T-cell (primary cell): Measurements from ENCODE around the gene ASPG. TPM values are rescaled to one million over a fixed set of nuclear protein-coding genes. Genes with fewer than 3 reads are reported as not detected.

ENCODE experiments used
- ATAC-seq, 4 experiments: fragments of 200-7000 bp in 3 of 4; fragments of 150-1000 bp in 1 of 4; cut with Tn5 transposase; replicated peaks in 1 of 4; 1 replicate in 3 of 4; 2 replicates in 1 of 4; pipeline ENCODE4 v1.10.0; 2021; ENCODE audit warnings: moderate library complexity in 3 of 4, mild to moderate bottlenecking in 2 of 4, moderate number of reproducible peaks in 1 of 4
- CTCF ChIA-PET, 2 donors: fragments of 300-600 bp; sonication (Branson Sonifier 250); formaldehyde crosslinking; loops; one replicate each; lab custom pipeline; 2022; ENCODE audit warnings: antibody characterized with exemption in 2 of 2; lab: Charles Lee
- POLR2A ChIA-PET, 2 donors: fragments of 300-600 bp; sonication (Branson Sonifier 250); formaldehyde crosslinking; loops; one replicate each; lab custom pipeline; 2022; ENCODE audit warnings: antibody characterized with exemption in 2 of 2; lab: Charles Lee
- DNase-seq, 35 experiments: peaks; one replicate each; pipeline versions ENCODE4 v3.0.0 to v3.0.0-alpha.2; 2013 to 2023
- H3K27ac ChIP-seq: one replicate; pipeline ENCODE4 v1.5.1; 2013; ENCODE audit warnings: low read length
- H3K27me3 ChIP-seq, 2 experiments: replicated peaks in 1 of 2; 1 replicate in 1 of 2; 2 replicates in 1 of 2; pipeline versions ENCODE4 v1.6.1 to v1.7.0; 2013; ENCODE audit warnings: low read length in 1 of 2, mixed read lengths in 1 of 2; ENCODE audit not compliant: control insufficient read depth in 2 of 2, insufficient read depth in 2 of 2; ENCODE audit errors: extremely low read depth in 1 of 2
- H3K36me3 ChIP-seq, 2 donors: 1 replicate in 1 of 2; 2 replicates in 1 of 2; pipeline versions ENCODE4 v1.6.1 to v1.7.0; 2013; ENCODE audit warnings: low read length in 1 of 2; ENCODE audit not compliant: control insufficient read depth in 2 of 2, insufficient read depth in 1 of 2; ENCODE audit errors: extremely low read depth in 1 of 2
- H3K4me1 ChIP-seq, 2 experiments: 1 replicate in 1 of 2; 2 replicates in 1 of 2; pipeline versions ENCODE4 v1.6.1 to v1.7.0; 2013; ENCODE audit warnings: low read length in 2 of 2, mixed read lengths in 1 of 2; ENCODE audit not compliant: insufficient read depth in 2 of 2, control insufficient read depth in 1 of 2; ENCODE audit errors: extremely low read depth in 1 of 2
- H3K4me3 ChIP-seq, 2 donors: 1 replicate in 1 of 2; 2 replicates in 1 of 2; pipeline versions ENCODE4 v1.5.1 to v1.7.0; 2013; ENCODE audit warnings: mild to moderate bottlenecking in 2 of 2, low read length in 1 of 2, moderate library complexity in 1 of 2; ENCODE audit not compliant: control insufficient read depth in 1 of 2; ENCODE audit errors: extremely low read depth in 1 of 2
- H3K9me3 ChIP-seq: 2 replicates; pipeline ENCODE4 v1.7.0; 2013
- H3K27ac Mint-ChIP-seq, 2 donors: one replicate each; pipeline ENCODE4 v1.8.0; 2020 to 2021; ENCODE audit warnings: mild to moderate bottlenecking in 2 of 2, mixed read lengths in 2 of 2
- H3K27me3 Mint-ChIP-seq, 2 donors: one replicate each; pipeline ENCODE4 v1.8.0; 2021 to 2022; ENCODE audit warnings: mixed read lengths in 2 of 2
- H3K36me3 Mint-ChIP-seq: one replicate; pipeline ENCODE4 v1.8.0; 2021; ENCODE audit warnings: mixed read lengths
- H3K4me1 Mint-ChIP-seq, 3 donors: one replicate each; pipeline ENCODE4 v1.8.0; 2020 to 2022; ENCODE audit warnings: mixed read lengths in 3 of 3, mild to moderate bottlenecking in 1 of 3
- H3K4me3 Mint-ChIP-seq, 3 donors: one replicate each; pipeline ENCODE4 v1.8.0; 2020 to 2022; ENCODE audit warnings: mild to moderate bottlenecking in 3 of 3, mixed read lengths in 3 of 3, moderate library complexity in 3 of 3
- H3K9me3 Mint-ChIP-seq, 3 donors: one replicate each; pipeline ENCODE4 v1.8.0; 2020 to 2022; ENCODE audit warnings: mixed read lengths in 3 of 3
- whole genome bisulfite sequencing: methylation state at CpG from one replicate; pipeline ENCODE4 v1.1.5; 2013; ENCODE audit warnings: missing lambda C conversion rate; ENCODE audit not compliant: insufficient coverage; 5-methylcytosine and 5-hydroxymethylcytosine counted together
- total RNA-seq, 35 experiments: library from RNA in 6 of 35; stranded (reverse) in 6 of 35; fragments of 120-200 nt in 1 of 35; gene quantifications; one replicate each; pipeline versions ENCODE4 v1.2.1 to v1.2.4 and lab custom pipeline; 2013 to 2026

The ASPG gene
- total RNA-seq, 5 donors from 2014 or later (not counting 1 experiment from before 2014, with no cell fraction given), result 0.26 to 0.57 (median 0.38) TPM; not detected in 2

DNA sequence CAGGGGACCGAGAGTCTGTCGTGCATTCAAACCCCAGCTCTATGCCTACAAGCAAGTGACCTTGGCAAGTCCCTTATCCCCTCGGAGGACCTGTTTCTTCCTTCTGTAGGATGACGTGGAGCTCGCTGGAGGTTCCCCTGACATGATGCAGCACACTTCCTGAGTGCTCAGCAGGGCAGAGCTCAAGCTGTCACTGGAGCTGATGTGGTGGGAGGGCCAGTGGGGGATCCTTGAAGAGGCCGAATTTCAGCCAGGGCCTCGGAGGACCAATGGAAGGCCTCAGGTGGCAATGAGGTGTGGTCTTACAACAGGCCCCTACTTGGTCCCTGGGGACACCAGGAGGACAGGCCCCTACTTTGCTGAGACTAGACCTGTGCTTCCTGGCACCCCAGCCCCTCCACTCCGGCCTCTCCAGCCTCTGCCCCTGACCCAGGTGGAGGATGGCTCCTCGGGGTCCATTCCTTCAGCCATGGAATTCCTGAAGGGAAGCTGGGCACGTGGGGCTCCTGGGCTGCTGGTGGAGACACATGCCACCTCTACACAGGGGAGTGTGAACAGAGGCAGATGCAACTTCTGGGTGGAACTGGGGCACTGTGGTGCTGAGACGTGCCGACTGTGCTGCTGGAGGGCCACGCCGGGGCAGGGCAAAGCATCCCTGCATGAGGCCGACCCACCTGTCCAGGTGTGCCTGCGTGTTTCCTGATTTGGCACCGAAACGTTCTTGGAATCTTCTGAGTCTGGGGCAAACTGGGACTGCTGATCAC lies 34.2 kb downstream of the ASPG start:
- ATAC-seq (peak in 1 of 4 experiments; percentile 18), DNase-seq (no peak)
- Histone ChIP-seq H3K9me3 (no peaks in the 10 kb centered on the region), H3K27me3 (peaks cover 0 to 63% of the 10 kb centered on the region in 2 experiments), H3K27ac (no peak overlapping the region), H3K4me1 (peaks cover 0 to 7% of the 10 kb centered on the region in 2 experiments), H3K36me3 (no peaks in the 10 kb centered on the region), H3K4me3 (no peak overlapping the region)
- ChIA-PET POLR2A (no interaction called here), CTCF (no interaction called here)
- Mint-ChIP-seq H3K27ac (no peak overlapping the region), H3K4me1 (no peaks in the 10 kb centered on the region), H3K9me3 (peaks cover 5 to 8% (median 6%) of the 10 kb centered on the region in 3 donors), H3K27me3 (peaks cover 22 to 61% of the 10 kb centered on the region in 2 donors), H3K4me3 (peak overlapping the region in 1 of 3 donors; percentile 19), H3K36me3 (no peaks in the 10 kb centered on the region)
- 70% methylated on average over 15 of the region's 18 CpGs for WGBS

DNA sequence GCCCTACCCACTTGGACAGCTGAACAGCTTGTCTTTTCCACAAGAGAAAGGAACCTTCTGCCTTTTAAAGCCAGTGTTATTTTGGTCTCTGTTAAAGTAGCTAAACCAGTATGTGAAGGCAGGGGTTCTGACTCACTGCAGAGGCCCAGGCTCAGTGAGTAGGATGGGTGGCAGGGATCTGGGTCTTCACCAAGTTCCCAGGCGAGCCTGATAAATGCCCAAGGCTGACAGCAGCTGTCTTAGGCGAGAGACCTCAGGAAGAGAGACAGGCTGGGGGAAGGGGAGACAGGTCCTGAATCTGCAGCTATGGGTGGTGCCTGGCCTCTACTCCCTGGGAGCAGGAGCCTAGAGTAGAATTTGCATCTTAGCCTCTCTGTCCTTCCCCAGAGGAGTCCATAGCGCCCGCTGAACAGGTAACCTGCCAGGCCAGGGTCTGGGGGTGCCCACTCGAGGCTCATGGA lies 34.8 kb downstream of the ASPG start:
- Mint-ChIP-seq H3K36me3 (no peaks in the 10 kb centered on the region), H3K9me3 (peaks cover 9 to 12% (median 9%) of the 10 kb centered on the region in 3 donors), H3K27me3 (peaks cover 26 to 59% of the 10 kb centered on the region in 2 donors), H3K27ac (no peak overlapping the region), H3K4me3 (no peak overlapping the region), H3K4me1 (no peaks in the 10 kb centered on the region)
- ATAC-seq, result no peak
- Histone ChIP-seq H3K9me3 (no peaks in the 10 kb centered on the region), H3K4me3 (no peak overlapping the region), H3K27me3 (peaks cover 0 to 58% of the 10 kb centered on the region in 2 experiments), H3K27ac (no peak overlapping the region), H3K4me1 (peaks cover 0 to 7% of the 10 kb centered on the region in 2 experiments), H3K36me3 (no peaks in the 10 kb centered on the region)
- 48% methylated on average over 2 of the region's 5 CpGs for WGBS
- ChIA-PET CTCF (no interaction called here), POLR2A (no interaction called here)
- no peak for DNase-seq

DNA sequence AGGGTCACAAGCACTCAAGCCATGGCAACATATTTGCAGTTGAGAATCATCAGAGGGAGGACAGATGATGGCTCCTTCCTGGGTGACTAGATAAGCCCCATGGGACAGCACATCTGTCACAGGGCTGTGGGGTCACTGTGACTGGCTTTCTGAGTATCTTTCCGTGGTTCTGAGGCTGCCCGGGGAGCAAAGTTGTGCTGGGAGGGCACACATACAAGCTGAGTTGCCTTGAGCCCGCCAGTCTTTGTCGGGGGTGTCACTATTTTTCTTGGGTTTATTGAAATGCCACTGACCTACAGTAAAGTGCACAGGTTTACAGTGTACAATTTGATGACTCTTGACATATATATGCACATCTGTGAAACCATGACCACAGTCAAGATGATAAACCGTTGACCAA lies 35.6 kb downstream of the ASPG start:
- H3K4me3 Mint-ChIP-seq, result no peak overlapping the region
- ATAC-seq (no peak), DNase-seq (no peak)
- Histone ChIP-seq H3K4me1 (peaks cover 0 to 5% of the 10 kb centered on the region in 2 experiments), H3K9me3 (no peaks in the 10 kb centered on the region), H3K27me3 (peaks cover 0 to 50% of the 10 kb centered on the region in 2 experiments), H3K27ac (no peak overlapping the region), H3K36me3 (no peaks in the 10 kb centered on the region), H3K4me3 (no peak overlapping the region)
- peaks cover 21 to 53% of the 10 kb centered on the region in 2 donors for H3K27me3 Mint-ChIP-seq
- CTCF ChIA-PET, result no interaction called here
- 68% methylated on average over 4 of the region's 5 CpGs for WGBS
- no peak overlapping the region for H3K27ac Mint-ChIP-seq
- peaks cover 9 to 14% (median 12%) of the 10 kb centered on the region in 3 donors for H3K9me3 Mint-ChIP-seq
- no peaks in the 10 kb centered on the region for H3K36me3 Mint-ChIP-seq
- no peaks in the 10 kb centered on the region for H3K4me1 Mint-ChIP-seq
- POLR2A ChIA-PET, result no interaction called here

DNA sequence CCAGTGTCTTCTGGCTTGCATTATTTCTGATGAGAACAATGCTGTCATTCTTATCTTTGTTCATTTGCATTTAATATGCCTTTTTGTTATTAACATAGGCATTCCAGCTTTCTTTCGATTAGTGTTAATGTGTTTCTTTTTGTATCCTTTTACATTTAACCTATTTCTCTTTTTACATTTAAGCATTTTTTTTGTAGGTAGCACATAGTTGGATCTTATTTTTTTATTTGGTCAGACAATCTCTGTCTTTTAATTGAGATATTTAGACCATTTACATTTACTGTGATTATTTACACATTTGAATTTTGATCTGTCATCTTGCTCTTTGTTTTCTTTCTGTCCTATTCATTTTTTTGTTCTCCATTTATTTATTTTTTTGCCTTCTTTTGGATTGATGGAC lies 38.4 kb downstream of the ASPG start:
- ChIA-PET CTCF (interaction anchor here in 1 of 2 donors (0.5 kb wide), 1 partner anchor 1821 kb away, joined by 7 read pairs; no protein-coding TSS in a partner anchor), POLR2A (no interaction called here)
- peaks cover 28 to 54% of the 10 kb centered on the region in 2 donors for H3K27me3 Mint-ChIP-seq
- DNase-seq (no peak), ATAC-seq (no peak)
- Histone ChIP-seq H3K27ac (no peak overlapping the region), H3K9me3 (no peaks in the 10 kb centered on the region), H3K27me3 (peaks cover 0 to 36% of the 10 kb centered on the region in 2 experiments), H3K4me3 (no peak overlapping the region), H3K36me3 (no peaks in the 10 kb centered on the region), H3K4me1 (no peaks in the 10 kb centered on the region)
- no peak overlapping the region for H3K4me3 Mint-ChIP-seq
- H3K36me3 Mint-ChIP-seq, result no peaks in the 10 kb centered on the region
- no peak overlapping the region for H3K27ac Mint-ChIP-seq
- peaks cover 17 to 25% (median 20%) of the 10 kb centered on the region in 3 donors for H3K9me3 Mint-ChIP-seq
- no CpG with 5 or more reads among the region's 1 CpG for WGBS
- no peaks in the 10 kb centered on the region for H3K4me1 Mint-ChIP-seq

DNA sequence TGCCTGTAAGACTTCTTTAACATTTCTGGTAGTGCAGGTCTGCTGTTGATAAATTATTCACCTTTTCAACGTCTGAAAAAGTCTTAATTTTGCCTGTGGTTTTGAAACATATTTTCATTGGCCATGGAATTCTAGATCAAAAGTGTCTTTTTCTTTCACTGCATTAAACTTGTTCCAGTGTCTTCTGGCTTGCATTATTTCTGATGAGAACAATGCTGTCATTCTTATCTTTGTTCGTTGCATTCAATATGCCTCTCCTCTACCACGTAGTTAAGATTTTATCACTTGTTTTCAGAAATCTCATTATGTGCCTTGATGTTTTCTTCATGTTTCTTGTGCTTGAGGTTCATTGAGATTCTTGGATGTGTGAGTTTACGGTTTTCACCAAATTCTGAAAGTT lies 39.5 kb downstream of the ASPG start:
- Mint-ChIP-seq H3K9me3 (peaks cover 24 to 34% (median 28%) of the 10 kb centered on the region in 3 donors), H3K4me1 (no peaks in the 10 kb centered on the region), H3K27ac (no peak overlapping the region), H3K27me3 (peaks cover 33 to 52% of the 10 kb centered on the region in 2 donors), H3K4me3 (no peak overlapping the region), H3K36me3 (no peaks in the 10 kb centered on the region)
- H3K27me3 ChIP-seq, result peaks cover 0 to 24% of the 10 kb centered on the region in 2 experiments
- ChIA-PET CTCF (no interaction called here), POLR2A (no interaction called here)
- no peaks in the 10 kb centered on the region for H3K9me3 ChIP-seq
- H3K4me1 ChIP-seq, result no peaks in the 10 kb centered on the region
- no peak for DNase-seq
- no peak for ATAC-seq
- no peak overlapping the region for H3K27ac ChIP-seq
- H3K36me3 ChIP-seq, result no peaks in the 10 kb centered on the region
- WGBS, result no CpG with 5 or more reads among the region's 4 CpGs
- H3K4me3 ChIP-seq, result no peak overlapping the region

DNA sequence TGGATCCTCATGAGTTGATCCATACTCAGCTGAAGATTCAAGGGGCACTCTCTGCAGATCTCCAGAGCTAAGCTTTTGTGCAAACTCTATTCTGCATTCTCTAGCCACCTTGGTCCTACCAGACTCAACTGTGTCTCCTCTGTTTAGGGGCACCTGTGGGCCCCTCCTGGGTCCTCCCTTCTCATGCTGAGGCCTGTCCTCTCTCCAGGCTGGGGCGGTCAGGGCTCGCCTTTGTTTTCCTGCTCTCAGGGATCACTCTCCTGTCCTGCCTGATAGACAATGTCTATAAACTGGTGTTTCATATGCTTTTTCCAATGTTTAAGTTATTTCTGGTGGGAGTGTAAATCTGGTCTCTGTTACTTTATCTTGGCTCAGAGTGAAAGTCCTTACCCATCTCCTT lies 41.3 kb downstream of the ASPG start:
- no peak for DNase-seq

More for the DNA sequence above, 41.3 kb downstream of the ASPG start:
- Mint-ChIP-seq H3K27me3 (peaks cover 29 to 47% of the 10 kb centered on the region in 2 donors), H3K27ac (no peak overlapping the region), H3K4me1 (no peaks in the 10 kb centered on the region), H3K36me3 (no peaks in the 10 kb centered on the region), H3K4me3 (no peak overlapping the region), H3K9me3 (peaks cover 24 to 37% (median 28%) of the 10 kb centered on the region in 3 donors)
- no peak overlapping the region for H3K27ac ChIP-seq
- ChIA-PET CTCF (no interaction called here), POLR2A (no interaction called here)
- no peaks in the 10 kb centered on the region for H3K4me1 ChIP-seq
- H3K27me3 ChIP-seq, result peaks cover 0 to 28% of the 10 kb centered on the region in 2 experiments
- ATAC-seq, result no peak
- no peaks in the 10 kb centered on the region for H3K36me3 ChIP-seq
- no peaks in the 10 kb centered on the region for H3K9me3 ChIP-seq
- no peak overlapping the region for H3K4me3 ChIP-seq
- WGBS, result no CpG with 5 or more reads among the region's 2 CpGs
